Activated CD4-positive, alpha-beta T cell treated with anti-CD3 and anti-CD28 coated beads, Interleukin-2, amount 10 ng/mL, durations not matched to agents 24 days and 14 days (primary cell): ENCODE results near the gene HELZ2. TPM values are rescaled to one million over a fixed set of nuclear protein-coding genes. Genes with fewer than 3 reads are reported as not detected.
A peak's percentile ranks its signal among the peaks of the same experiment; 100 is the strongest.

Experiments used
- DNase-seq: peaks from one replicate; pipeline ENCODE4 v3.0.0; 2022
- H3K27ac Mint-ChIP-seq: one replicate; pipeline ENCODE4 v1.8.0; 2022; ENCODE audit warnings: mild to moderate bottlenecking, mixed read lengths
- H3K27me3 Mint-ChIP-seq: one replicate; pipeline ENCODE4 v1.8.0; 2022; ENCODE audit warnings: mixed read lengths
- H3K36me3 Mint-ChIP-seq: one replicate; pipeline ENCODE4 v1.8.0; 2022; ENCODE audit warnings: low read depth, mild to moderate bottlenecking, mixed read lengths
- H3K4me1 Mint-ChIP-seq: one replicate; pipeline ENCODE4 v1.8.0; 2021; ENCODE audit warnings: mixed read lengths
- H3K4me3 Mint-ChIP-seq: one replicate; pipeline ENCODE4 v1.8.0; 2022; ENCODE audit warnings: mild to moderate bottlenecking, moderate library complexity, mixed read lengths
- H3K9me3 Mint-ChIP-seq: one replicate; pipeline ENCODE4 v1.8.0; 2021; ENCODE audit warnings: mixed read lengths
- intact Hi-C: fragments of 100-400 bp; cut with micrococcal nuclease; formaldehyde crosslinking; loops from one replicate; pipeline ENCODE4 v1.15.1; 2023
- total RNA-seq: library from RNA; stranded (reverse); gene quantifications from 2 replicates; pipeline ENCODE4 v1.2.3, GENCODE V29; 2022

Gene HELZ2
- total RNA-seq, 1 donor from 2014 or later = 15.9 TPM

DNA sequence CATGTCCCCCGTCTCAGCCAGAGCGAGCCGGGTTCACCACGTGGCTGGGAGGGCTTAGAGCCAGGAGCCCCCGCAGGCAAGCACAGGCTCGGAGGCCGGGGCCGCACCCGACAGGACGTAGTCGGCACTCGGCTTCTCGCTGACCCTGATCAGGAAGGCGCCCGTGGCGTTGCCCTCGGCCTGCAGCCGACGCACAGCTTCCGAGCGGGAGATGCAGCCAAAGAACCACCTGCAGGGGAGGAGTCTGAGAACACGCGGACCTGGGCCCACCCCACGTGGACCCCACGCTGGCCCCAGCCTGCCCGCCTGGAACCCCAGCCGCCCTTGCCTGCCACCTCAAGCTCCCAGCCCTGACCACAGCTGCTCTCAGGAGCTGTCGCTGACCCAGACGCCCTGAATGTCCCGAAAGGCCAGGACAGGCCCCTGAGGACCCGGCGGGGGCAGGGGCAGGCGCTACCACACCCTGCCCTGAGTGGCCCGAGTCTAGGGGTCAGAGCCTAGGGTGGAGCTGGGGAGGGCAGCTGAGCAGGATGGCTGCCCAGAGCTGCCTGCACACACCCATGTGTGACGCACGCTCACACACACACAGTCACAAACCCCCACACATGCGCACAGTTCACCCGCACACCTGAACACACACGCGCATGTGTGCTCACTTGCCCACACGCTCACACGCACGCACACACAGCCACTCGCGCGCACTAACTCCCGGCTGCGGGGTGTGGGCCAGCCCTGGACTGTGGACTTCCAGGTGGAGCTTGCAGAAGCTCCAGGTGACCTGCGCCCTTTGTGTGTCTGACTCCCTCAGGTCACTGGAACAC is 39.0 kb downstream of the HELZ2 start:
- intact Hi-C loops = loop anchor here (5.0 kb wide), 4 partner anchors 92 to 527 kb away; partner anchors contain the start of genes C20orf204, GMEB2, SAMD10 and TCEA2
- no peaks in the 10 kb centered on the region for H3K27me3 Mint-ChIP-seq
- no peaks in the 10 kb centered on the region for H3K36me3 Mint-ChIP-seq
- H3K27ac Mint-ChIP-seq = no peak overlapping the region
- H3K9me3 Mint-ChIP-seq = no peaks in the 10 kb centered on the region
- peaks cover 11% of the 10 kb centered on the region for H3K4me1 Mint-ChIP-seq
- no peak for DNase-seq
- no peak overlapping the region for H3K4me3 Mint-ChIP-seq

GRCh38 chr20:63534427-63534830 is 39.6 kb downstream of the HELZ2 start:
- no peaks in the 10 kb centered on the region for H3K36me3 Mint-ChIP-seq
- H3K9me3 Mint-ChIP-seq = no peaks in the 10 kb centered on the region
- DNase-seq = no peak
- peaks cover 9% of the 10 kb centered on the region for H3K4me1 Mint-ChIP-seq
- intact Hi-C loops = no loop called here
- no peak overlapping the region for H3K27ac Mint-ChIP-seq
- no peaks in the 10 kb centered on the region for H3K27me3 Mint-ChIP-seq
- no peak overlapping the region for H3K4me3 Mint-ChIP-seq

DNA sequence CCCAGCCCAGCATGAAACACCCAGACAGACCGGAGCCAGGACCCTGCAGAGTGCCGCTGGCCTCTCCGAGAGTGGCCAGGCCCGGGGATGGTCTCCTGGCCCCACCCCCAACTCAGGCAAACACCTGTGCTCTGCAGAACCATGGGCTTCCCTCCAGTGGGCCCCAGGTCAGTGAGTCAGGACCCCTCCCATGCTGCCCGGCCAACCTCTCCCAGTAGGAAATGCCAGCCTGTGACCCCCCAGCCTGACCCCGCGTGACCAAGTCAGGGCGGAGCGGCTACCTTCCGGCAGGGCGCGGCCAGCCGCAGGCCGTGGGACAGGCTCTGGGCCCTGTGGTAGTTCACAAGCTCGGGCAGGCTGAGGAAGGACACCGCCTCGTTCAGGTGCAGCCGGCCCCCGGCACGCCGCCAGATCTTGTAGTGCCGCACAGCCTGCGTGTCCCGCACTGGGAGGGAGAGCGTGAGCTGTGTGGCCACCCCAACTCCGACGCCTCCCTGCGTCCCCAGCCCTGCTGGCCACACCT is 40.1 kb downstream of the HELZ2 start:
- Mint-ChIP-seq H3K9me3 (no peaks in the 10 kb centered on the region), H3K4me3 (no peak overlapping the region), H3K27me3 (no peaks in the 10 kb centered on the region), H3K36me3 (no peaks in the 10 kb centered on the region), H3K4me1 (peaks cover 10% of the 10 kb centered on the region), H3K27ac (no peak overlapping the region)
- intact Hi-C loops = no loop called here
- DNase-seq = no peak

DNA sequence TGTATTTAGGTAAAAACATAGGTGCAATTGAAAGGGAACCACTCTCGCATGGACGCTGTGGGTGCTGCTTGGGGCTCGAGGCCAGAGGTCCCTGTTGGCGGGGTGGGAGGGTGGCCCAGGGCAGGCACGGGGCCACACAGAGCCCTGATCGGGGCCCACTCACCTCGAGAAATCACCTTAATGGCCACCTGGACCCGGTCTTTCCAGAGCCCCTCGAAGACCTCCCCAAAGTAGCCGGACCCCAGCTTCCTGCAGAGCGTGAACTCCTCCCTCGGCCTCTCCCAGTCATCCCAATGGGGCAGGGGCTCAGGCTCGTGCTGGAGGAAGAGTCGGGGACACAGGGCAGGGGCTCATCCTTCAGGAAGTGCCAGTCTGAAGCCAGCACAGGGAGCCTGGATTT is 40.7 kb downstream of the HELZ2 start:
- H3K9me3 Mint-ChIP-seq = no peaks in the 10 kb centered on the region
- no peak overlapping the region for H3K27ac Mint-ChIP-seq
- intact Hi-C loops = no loop called here
- H3K4me3 Mint-ChIP-seq = no peak overlapping the region
- H3K27me3 Mint-ChIP-seq = no peaks in the 10 kb centered on the region
- H3K4me1 Mint-ChIP-seq = peaks cover 14% of the 10 kb centered on the region
- no peaks in the 10 kb centered on the region for H3K36me3 Mint-ChIP-seq
- no peak for DNase-seq

GRCh38 chr20:63532449-63532971 is 41.5 kb downstream of the HELZ2 start:
- DNase-seq = no peak
- H3K27me3 Mint-ChIP-seq = no peaks in the 10 kb centered on the region
- no peak overlapping the region for H3K4me3 Mint-ChIP-seq
- H3K27ac Mint-ChIP-seq = no peak overlapping the region
- H3K4me1 Mint-ChIP-seq = peaks cover 10% of the 10 kb centered on the region
- intact Hi-C loops = no loop called here
- no peaks in the 10 kb centered on the region for H3K36me3 Mint-ChIP-seq
- no peaks in the 10 kb centered on the region for H3K9me3 Mint-ChIP-seq

DNA sequence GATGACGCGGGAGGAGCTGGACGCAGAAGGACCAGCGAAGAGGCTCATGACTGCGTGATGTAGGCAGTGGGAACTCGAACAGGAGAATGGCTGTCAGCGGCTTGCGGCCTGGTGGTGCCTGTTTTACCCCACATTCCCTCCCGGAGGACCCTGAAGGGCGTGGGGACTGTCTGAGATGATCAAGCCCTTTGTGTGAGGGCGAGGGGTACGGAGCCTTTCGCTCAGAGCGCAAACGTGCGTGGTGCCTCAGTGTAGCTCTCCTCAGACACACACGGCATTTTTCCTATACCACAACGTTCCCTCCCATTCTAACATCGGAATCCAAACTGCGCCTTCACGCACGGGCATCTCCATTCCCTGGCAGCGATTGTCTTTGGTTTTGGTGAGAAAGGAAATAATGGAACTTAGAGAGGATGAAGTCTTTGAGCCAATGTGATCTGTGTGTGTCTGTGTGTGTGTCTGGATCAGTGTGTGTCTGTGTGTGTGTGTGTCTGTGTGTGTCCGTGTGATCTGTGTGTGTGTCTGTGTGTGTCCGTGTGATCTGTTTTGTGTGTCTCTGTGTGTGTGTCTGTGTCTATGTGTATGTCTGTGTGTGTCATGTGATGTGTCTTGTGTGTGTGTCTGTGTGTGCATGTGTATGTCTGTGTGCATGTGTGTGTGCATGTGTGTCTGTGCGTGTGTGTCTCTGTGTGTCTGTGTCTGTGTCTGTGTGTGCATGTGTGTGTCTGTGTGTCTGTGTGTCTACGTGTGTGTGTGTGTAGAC is 42.2 kb downstream of the HELZ2 start:
- DNase-seq = no peak
- no peak overlapping the region for H3K4me3 Mint-ChIP-seq
- no peaks in the 10 kb centered on the region for H3K27me3 Mint-ChIP-seq
- peaks cover 7% of the 10 kb centered on the region for H3K4me1 Mint-ChIP-seq
- intact Hi-C loops = no loop called here
- no peak overlapping the region for H3K27ac Mint-ChIP-seq
- H3K36me3 Mint-ChIP-seq = no peaks in the 10 kb centered on the region
- H3K9me3 Mint-ChIP-seq = no peaks in the 10 kb centered on the region

- no peak for DNase-seq
- H3K4me1 Mint-ChIP-seq = peaks cover 5% of the 10 kb centered on the region
- intact Hi-C loops = no loop called here
- H3K4me3 Mint-ChIP-seq = no peak overlapping the region
- no peaks in the 10 kb centered on the region for H3K9me3 Mint-ChIP-seq
- no peaks in the 10 kb centered on the region for H3K36me3 Mint-ChIP-seq
- H3K27me3 Mint-ChIP-seq = no peaks in the 10 kb centered on the region
- H3K27ac Mint-ChIP-seq = no peak overlapping the region
Measured at GRCh38 chr20:63530788-63531160, 43.3 kb downstream of the HELZ2 start.

DNA sequence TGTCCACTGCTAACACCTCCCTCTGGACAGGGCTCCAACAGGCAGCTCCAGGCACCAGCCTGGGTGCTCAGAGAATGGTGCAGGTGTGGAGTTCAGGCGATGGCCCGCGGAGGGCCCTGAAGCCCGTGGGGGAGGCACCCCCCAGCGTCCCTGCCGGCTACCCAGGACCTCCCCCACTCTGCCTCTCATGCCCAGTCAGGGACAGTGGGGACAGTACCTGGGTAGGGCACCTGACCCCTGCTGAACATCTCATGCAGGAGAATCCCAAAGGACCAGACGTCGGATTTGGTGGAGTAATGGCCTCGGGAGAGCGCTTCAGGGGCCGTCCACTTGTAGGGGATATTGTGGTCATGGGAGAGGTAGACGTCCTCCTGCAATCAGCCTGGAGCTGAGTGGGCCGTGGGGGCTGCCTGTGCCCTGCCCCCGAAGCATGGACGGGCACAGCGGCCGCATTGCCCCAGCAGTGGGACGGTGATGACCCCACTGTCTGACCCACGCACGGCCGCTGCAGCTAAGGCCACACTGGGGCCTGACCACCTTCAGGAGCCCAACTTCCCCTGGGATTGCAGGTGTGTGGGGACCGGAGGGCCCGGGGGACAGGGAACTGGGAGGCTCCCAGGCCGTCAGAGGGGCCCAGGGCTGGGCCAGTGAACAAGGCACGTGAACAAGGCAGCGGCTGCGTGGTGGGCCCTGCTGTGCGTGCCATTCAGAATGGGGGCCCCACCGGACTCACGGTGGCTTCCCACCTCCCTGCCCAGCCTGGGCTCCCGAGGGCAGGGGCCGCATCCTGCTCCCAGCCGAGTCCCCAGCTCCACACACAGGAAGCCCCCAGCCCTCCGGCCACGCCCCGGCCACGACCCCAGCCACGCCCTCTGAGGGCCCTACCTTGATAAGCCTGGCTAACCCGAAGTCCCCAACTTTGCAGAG is 43.9 kb downstream of the HELZ2 start:
- Mint-ChIP-seq H3K36me3 (no peaks in the 10 kb centered on the region), H3K27ac (no peak overlapping the region), H3K4me1 (peaks cover 5% of the 10 kb centered on the region), H3K27me3 (no peaks in the 10 kb centered on the region), H3K4me3 (no peak overlapping the region), H3K9me3 (no peaks in the 10 kb centered on the region)
- no peak for DNase-seq
- intact Hi-C loops = no loop called here

DNA sequence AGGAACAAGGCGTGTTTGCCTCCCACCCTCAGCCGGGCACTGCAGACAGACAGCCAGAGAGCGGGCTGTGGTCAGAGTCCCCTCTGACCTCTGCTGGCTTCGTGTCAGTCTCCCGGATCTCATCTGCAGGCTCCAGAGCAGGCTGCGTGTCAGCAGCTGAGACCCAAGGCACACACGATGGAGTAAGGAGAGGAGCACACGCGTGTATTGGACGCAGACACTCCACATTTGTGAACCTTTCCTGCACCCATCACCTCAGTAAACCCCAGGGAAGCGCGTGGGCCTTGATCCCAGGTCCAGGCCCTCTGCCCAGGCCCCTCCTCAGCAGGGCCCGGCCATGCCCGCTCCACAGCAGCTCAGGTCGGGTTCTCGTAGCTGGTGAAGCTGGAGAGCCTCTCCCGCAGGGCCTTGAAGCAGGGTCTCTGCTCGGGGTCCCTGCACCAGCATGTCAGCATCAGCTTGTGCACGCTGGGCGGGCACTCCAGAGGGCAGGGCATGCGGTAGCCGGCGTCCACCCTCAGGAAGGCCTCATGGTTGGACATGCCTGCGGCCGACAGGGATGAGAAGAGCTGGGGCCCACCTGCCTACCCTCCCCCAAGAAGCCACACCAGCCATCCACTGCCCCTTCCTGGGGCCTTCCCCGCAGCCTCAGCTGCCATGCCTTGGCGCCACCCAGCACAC is 44.7 kb downstream of the HELZ2 start:
- H3K27ac Mint-ChIP-seq = no peak overlapping the region
- H3K4me1 Mint-ChIP-seq = peaks cover 5% of the 10 kb centered on the region
- H3K4me3 Mint-ChIP-seq = no peak overlapping the region
- peaks cover 2% of the 10 kb centered on the region for H3K36me3 Mint-ChIP-seq
- intact Hi-C loops = no loop called here
- H3K27me3 Mint-ChIP-seq = no peaks in the 10 kb centered on the region
- DNase-seq = no peak
- no peaks in the 10 kb centered on the region for H3K9me3 Mint-ChIP-seq

DNA sequence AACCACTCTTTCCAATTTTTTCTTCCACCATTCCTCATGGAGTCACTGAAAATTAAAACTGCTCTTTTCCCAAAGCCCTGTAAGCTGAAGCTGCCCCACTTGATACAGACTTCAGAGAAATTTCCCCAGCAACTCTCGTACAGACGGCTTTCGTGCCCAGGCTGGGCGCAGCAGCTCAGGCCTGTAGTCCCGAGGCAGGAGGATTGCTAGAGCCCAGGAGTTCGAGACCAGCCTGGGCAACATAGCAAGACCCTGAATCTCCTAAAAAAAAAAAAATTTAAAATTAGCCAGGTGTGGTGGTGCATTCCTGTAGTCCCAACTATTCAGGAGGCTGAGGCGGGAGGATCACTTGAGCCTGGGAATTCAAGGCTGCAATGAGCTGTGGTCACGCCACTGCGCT is 46.9 kb downstream of the HELZ2 start:
- Mint-ChIP-seq H3K27me3 (no peaks in the 10 kb centered on the region), H3K36me3 (peaks cover 18% of the 10 kb centered on the region), H3K4me1 (peaks cover 10% of the 10 kb centered on the region), H3K27ac (no peak overlapping the region), H3K4me3 (no peak overlapping the region), H3K9me3 (peaks cover 3% of the 10 kb centered on the region)
- intact Hi-C loops = no loop called here
- DNase-seq = no peak

DNA sequence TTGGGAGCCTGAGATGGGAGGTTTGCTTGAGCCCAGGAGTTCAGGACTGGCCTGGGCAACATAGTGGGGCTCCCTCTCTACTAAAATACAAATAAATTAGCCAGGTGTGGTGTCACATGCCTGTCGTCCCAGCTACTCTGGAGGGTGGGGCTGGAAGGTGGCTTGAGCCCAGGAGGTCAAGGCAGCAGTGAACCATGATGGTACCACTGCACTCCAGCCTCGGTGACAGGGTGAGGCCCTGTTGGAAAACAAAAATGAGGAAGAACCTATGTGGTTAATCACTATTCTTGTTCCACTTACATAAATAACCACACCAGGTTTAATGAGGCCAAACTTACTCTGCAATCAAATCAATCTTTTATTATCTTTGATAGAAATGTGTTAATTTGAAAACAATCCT is 48.1 kb downstream of the HELZ2 start:
- Mint-ChIP-seq H3K36me3 (peaks cover 19% of the 10 kb centered on the region), H3K27me3 (no peaks in the 10 kb centered on the region), H3K4me1 (peaks cover 13% of the 10 kb centered on the region), H3K4me3 (no peak overlapping the region), H3K9me3 (peaks cover 3% of the 10 kb centered on the region), H3K27ac (no peak overlapping the region)
- intact Hi-C loops = no loop called here
- no peak for DNase-seq

- H3K4me3 Mint-ChIP-seq = no peak overlapping the region
- DNase-seq = peak; percentile 56
- intact Hi-C loops = no loop called here
- H3K27ac Mint-ChIP-seq = no peak overlapping the region
- H3K27me3 Mint-ChIP-seq = no peaks in the 10 kb centered on the region
- peaks cover 19% of the 10 kb centered on the region for H3K36me3 Mint-ChIP-seq
- peaks cover 13% of the 10 kb centered on the region for H3K4me1 Mint-ChIP-seq
- H3K9me3 Mint-ChIP-seq = peaks cover 3% of the 10 kb centered on the region
Measured at GRCh38 chr20:63525185-63525584, 48.9 kb downstream of the HELZ2 start.
